HUES64 (cell line): ENCODE data around the gene CEP112.
"Not testable (repeated sequence)": the region's sequence is repeated elsewhere in the genome, so short reads cannot be mapped to it uniquely, and the experiment has no call there.

ENCODE experiments used
- H3K27ac ChIP-seq: 2 replicates; pipeline ENCODE4 v1.7.0; 2013; ENCODE audit warnings: low read depth, low read length, inconsistent platforms
- H3K27me3 ChIP-seq: 2 replicates; pipeline ENCODE4 v1.6.1; 2013; ENCODE audit warnings: mild to moderate bottlenecking, low read length; ENCODE audit not compliant: insufficient read depth
- H3K36me3 ChIP-seq: 2 replicates; pipeline ENCODE4 v1.6.1; 2013; ENCODE audit warnings: mild to moderate bottlenecking, low read length; ENCODE audit not compliant: insufficient read depth
- H3K4me1 ChIP-seq: 2 replicates; pipeline ENCODE4 v1.6.1; 2013; ENCODE audit warnings: mild to moderate bottlenecking, low read length, moderate library complexity; ENCODE audit not compliant: insufficient read depth
- H3K4me3 ChIP-seq: 2 replicates; pipeline ENCODE4 v1.5.1; 2013; ENCODE audit warnings: mild to moderate bottlenecking, low read length, moderate library complexity
- H3K9ac ChIP-seq: 2 replicates; pipeline ENCODE4 v1.6.1; 2013; ENCODE audit warnings: mild to moderate bottlenecking, low read depth, low read length
- H3K9me3 ChIP-seq: 2 replicates; pipeline ENCODE4 v1.6.1; 2013; ENCODE audit warnings: low read depth, low read length; ENCODE audit not compliant: insufficient read depth
- WGBS: fragments of 150-250, 120-280 bp; methylation state at CpG from one replicate; pipeline ENCODE4 v1.1.7; 2013; ENCODE audit warnings: missing lambda C conversion rate; 5-methylcytosine and 5-hydroxymethylcytosine counted together

The CEP112 gene

DNA sequence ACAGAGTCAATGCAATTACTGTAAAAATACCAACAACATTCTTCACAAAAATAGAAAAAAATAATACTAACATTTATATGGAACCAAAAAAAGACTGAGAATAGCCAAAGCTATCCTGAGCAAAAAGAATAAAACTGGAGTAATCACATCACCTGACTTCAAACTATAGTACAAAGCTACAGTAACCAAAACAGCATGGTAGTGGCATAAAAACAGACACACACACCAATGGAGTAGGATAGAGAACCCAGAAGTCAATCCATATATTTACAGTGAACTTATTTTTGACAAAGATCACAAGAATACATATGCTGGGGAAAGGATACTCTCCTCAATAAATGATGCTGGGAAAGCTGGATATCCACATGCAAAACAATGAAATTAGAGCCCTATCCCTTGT is 84.2 kb downstream of the CEP112 start:
- Histone ChIP-seq H3K9me3 (peaks cover 11% of the 10 kb centered on the region), H3K9ac (no peak overlapping the region), H3K4me1 (no peaks in the 10 kb centered on the region), H3K27ac (no peak overlapping the region), H3K36me3 (no peaks in the 10 kb centered on the region), H3K27me3 (no peaks in the 10 kb centered on the region), H3K4me3 (no peak overlapping the region)

DNA sequence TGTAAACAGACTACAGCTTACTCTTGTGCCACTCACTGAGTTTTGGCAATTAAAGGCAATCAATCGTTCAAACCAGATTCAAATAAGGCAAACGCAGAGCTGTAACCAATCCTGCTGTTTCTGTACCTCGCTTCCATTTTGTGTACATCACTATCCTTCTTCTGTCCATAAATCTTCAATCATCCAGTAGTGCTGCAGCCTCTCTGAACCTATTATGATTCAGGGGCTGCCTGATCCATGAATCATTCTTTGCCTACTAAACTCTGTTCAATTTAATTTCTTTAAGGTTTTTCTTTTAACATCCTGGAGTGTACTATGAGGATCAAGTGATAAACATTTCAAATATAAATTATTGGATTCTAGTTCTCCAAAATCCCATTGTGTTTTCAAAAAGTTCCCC is 93.9 kb downstream of the CEP112 start:
- WGBS = 91% methylated on average over 3 of the region's 3 CpGs
- Histone ChIP-seq H3K27me3 (no peaks in the 10 kb centered on the region), H3K9ac (no peak overlapping the region), H3K4me3 (no peak overlapping the region), H3K9me3 (0 out of 2 replicates have a peak, but pooled peaks cover 4% of the 10 kb centered on the region), H3K4me1 (no peaks in the 10 kb centered on the region), H3K27ac (no peak overlapping the region), H3K36me3 (peaks cover 3% of the 10 kb centered on the region; the same call in 1 of the 2 replicates)

DNA sequence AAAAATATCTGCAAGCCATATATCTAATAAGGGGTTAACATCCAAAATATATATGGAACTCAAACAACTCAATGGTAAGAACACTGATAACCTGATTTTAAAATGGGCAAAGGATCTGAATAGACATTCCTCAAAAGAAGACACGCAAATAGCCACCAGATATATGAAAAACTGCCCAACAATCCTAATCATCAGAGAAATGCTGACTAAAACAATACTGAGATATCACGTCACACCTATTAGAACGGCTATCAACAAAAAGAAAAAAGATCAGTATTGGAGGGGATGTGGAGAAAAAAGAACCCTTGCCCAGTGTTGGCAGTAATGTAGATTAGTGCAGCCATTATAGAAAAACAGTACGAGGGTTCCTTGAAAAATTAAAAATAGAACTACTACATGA is 97.2 kb downstream of the CEP112 start:
- 96% methylated on average over 3 of the region's 4 CpGs for WGBS
- H3K4me1 ChIP-seq = no peaks in the 10 kb centered on the region

DNA sequence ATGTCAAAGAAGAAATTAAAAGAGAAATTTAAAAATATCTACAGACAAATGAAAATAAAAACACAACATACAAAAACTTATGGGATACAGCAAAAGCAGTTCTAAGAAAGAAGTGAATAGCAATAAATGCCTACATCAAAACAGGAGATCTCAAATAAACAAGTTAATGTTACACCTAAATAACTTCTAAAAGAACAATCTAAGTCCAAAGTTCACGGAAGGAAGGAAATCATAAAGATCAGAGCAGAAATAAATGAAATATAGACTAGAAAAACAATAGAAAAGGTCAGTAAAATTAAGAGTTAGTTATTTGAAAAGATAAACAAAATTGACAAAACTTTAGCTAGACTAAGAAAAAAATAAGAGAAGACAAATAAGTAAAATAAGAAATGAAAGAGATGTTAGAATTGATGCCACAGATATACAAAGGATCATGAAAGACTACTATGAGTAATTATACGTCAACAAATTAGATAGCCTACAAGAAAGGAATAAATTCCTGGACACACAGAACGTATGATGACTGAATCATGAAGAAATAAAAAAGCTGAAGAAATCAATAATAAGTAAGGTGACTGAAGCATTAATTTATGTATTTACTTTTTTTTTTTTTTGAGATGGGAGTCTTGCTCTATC is 100.4 kb downstream of the CEP112 start:
- H3K4me3 ChIP-seq = no peak overlapping the region
- 81% methylated on average over 2 of the region's 3 CpGs for WGBS
- no peaks in the 10 kb centered on the region for H3K4me1 ChIP-seq
- peaks cover 9% of the 10 kb centered on the region; the same call in 1 of the 2 replicates for H3K9me3 ChIP-seq
- no peak overlapping the region for H3K27ac ChIP-seq
- peaks cover 3% of the 10 kb centered on the region; the same call in 1 of the 2 replicates for H3K36me3 ChIP-seq
- no peak overlapping the region for H3K9ac ChIP-seq
- no peaks in the 10 kb centered on the region for H3K27me3 ChIP-seq

More for the DNA sequence above, 97.2 kb downstream of the CEP112 start:
- H3K27me3 ChIP-seq = no peaks in the 10 kb centered on the region
- peaks cover 4% of the 10 kb centered on the region; the same call in 1 of the 2 replicates for H3K9me3 ChIP-seq
- H3K36me3 ChIP-seq = peaks cover 3% of the 10 kb centered on the region; the same call in 1 of the 2 replicates
- no peak overlapping the region for H3K27ac ChIP-seq
- H3K4me3 ChIP-seq = no peak overlapping the region
- H3K9ac ChIP-seq = no peak overlapping the region

DNA sequence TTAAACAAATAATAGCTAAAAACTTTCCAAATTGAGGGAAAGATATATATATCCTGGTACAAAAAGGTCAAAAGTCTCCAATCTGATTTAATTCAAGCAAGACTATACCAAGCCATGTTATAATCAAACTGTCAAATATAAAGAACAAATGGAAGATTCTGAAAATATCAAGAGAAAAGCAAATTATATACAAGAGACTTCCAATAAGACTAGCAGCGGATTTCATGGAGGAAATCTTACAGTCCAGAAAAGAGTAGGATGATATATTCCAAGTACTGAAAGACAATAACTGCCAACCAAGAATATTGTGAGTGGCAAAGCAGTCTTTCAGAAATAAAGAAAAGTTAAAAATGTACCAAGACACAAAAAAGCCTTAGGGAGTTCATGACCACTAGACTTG is 102.2 kb downstream of the CEP112 start:
- H3K27ac ChIP-seq = no peak overlapping the region
- no peaks in the 10 kb centered on the region for H3K27me3 ChIP-seq
- no peak overlapping the region for H3K4me3 ChIP-seq
- no peak overlapping the region for H3K9ac ChIP-seq
- no CpG with 5 or more reads among the region's 1 CpG for WGBS
- H3K4me1 ChIP-seq = no peaks in the 10 kb centered on the region
- peaks cover 9% of the 10 kb centered on the region; the same call in 1 of the 2 replicates for H3K9me3 ChIP-seq
- no peaks in the 10 kb centered on the region for H3K36me3 ChIP-seq

DNA sequence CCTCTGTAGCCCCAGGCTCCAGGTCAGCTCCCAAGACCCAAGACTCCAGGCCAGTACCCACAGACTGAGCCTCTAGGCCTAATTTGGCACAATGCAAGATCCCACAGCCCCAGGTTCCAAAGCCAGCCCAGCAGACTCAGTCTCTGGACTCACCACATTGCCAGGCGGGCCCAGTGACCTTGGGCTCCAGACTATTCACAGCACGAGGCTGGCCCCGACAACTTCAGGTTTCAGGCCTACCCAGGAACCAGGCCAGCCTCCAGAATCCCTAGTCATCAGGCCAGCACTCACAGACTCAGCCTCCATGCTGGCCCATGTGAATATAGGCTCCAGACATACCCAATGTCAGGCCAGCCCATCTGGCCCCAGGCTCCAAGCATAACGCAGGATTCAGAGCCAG is 103.8 kb downstream of the CEP112 start:
- 95% methylated on average over 4 of the region's 4 CpGs for whole genome bisulfite sequencing
- Histone ChIP-seq H3K27me3 (no peaks in the 10 kb centered on the region), H3K9ac (no peak overlapping the region), H3K9me3 (peaks cover 11% of the 10 kb centered on the region; the same call in 1 of the 2 replicates), H3K36me3 (no peaks in the 10 kb centered on the region), H3K27ac (no peak overlapping the region), H3K4me3 (no peak overlapping the region), H3K4me1 (no peaks in the 10 kb centered on the region)

DNA sequence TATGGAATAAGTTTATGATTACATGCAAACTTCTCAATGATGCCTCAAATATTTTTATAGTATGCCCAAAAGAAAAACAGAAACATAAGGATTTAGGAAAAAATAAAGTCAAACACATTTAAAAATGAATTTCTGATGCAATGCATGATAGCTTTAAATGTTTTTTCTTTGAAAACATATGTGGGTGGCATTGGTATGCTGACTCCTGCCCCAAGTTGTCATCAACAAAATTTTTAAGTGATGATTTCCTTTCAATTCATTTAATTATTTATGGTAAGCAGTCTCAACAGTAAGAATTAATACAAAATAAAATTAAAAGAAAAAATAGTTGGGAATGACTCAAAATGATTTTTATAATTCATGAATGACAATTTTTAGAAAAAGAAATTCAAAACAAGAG is 104.9 kb downstream of the CEP112 start:
- peaks cover 14% of the 10 kb centered on the region; the same call in 1 of the 2 replicates for H3K9me3 ChIP-seq
- H3K36me3 ChIP-seq = no peaks in the 10 kb centered on the region
- no peak overlapping the region for H3K27ac ChIP-seq
- no peaks in the 10 kb centered on the region for H3K4me1 ChIP-seq
- H3K9ac ChIP-seq = no peak overlapping the region
- H3K27me3 ChIP-seq = no peaks in the 10 kb centered on the region
- no peak overlapping the region for H3K4me3 ChIP-seq

DNA sequence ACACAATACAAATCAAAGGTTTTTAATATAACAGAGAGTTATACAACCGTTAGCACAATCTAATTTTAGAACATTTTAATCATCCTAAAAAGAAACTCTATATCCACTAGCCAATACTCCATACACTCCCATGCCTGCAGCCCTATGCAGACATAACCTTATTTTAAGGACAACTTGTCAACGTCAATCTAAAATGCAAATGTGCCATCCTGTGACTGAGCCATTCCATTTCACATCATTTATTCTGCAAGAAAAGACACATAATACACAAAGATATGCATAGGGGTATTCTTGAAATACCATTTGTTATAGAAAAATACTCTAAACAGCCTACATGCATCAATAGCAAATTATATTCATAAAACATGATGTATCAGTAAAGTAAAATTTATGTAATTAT is 106.7 kb downstream of the CEP112 start:
- 94% methylated on average over 2 of the region's 2 CpGs for WGBS
- H3K36me3 ChIP-seq = no peaks in the 10 kb centered on the region
- peaks cover 13% of the 10 kb centered on the region; the same call in 1 of the 2 replicates for H3K9me3 ChIP-seq
- no peaks in the 10 kb centered on the region for H3K27me3 ChIP-seq
- no peak overlapping the region for H3K9ac ChIP-seq
- no peak overlapping the region for H3K4me3 ChIP-seq
- no peaks in the 10 kb centered on the region for H3K4me1 ChIP-seq
- H3K27ac ChIP-seq = no peak overlapping the region

DNA sequence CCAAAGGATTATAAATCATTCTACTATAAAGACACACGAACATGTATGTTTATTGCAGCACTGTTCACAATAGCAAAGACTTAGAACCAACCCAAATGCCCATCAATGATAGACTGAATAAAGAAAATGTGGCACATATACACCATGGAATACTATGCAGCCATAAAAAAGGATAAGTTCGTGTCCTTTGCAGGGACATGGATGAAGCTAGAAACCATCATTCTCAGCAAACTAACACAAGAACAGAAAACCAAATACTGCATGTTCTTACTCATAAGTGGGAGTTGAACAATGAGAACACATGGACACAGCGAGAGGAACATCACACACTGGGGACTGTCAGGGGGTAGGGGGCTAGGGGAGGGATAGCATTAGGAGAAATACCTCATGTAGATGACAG is 111.3 kb downstream of the CEP112 start:
- not testable (repeated sequence) for H3K27me3 ChIP-seq, H3K27ac ChIP-seq, H3K9me3 ChIP-seq, H3K36me3 ChIP-seq, H3K9ac ChIP-seq, H3K4me1 ChIP-seq, H3K4me3 ChIP-seq
- 97% methylated on average over 2 of the region's 3 CpGs for WGBS

DNA sequence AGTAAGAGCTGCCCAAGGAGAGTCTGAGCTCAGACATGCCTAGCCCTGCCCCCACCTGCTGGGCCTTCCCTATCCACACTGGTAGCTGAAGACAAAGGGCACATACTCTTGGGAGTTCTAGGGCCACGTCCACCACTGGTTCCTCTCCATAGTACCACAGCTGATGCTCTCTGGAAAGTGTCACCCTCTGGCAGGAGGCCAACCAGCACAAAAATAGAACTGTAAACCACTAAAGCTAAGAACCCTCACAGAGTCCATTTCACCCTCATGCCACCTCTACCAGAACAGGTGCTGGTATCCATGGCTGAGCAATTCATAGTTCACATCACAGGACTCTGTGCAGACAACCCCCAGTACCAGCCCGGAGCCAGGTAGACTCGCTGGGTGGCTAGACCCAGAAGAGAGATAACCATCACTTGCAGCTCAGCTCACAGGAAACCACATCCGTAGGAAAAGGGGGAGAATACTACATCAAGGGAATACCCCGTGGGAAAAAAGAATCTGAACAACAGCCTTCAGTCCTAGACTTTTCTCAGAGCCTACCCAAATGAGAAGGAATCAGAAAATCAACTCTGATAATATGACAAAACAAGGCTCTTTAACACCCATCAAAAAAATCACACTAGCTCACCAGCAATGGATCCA is 115.3 kb downstream of the CEP112 start:
- 93% methylated on average over 5 of the region's 5 CpGs for WGBS
- Histone ChIP-seq H3K9me3 (no peaks in the 10 kb centered on the region), H3K36me3 (no peaks in the 10 kb centered on the region), H3K9ac (no peak overlapping the region), H3K4me3 (no peak overlapping the region), H3K27ac (no peak overlapping the region), H3K27me3 (no peaks in the 10 kb centered on the region), H3K4me1 (no peaks in the 10 kb centered on the region)

DNA sequence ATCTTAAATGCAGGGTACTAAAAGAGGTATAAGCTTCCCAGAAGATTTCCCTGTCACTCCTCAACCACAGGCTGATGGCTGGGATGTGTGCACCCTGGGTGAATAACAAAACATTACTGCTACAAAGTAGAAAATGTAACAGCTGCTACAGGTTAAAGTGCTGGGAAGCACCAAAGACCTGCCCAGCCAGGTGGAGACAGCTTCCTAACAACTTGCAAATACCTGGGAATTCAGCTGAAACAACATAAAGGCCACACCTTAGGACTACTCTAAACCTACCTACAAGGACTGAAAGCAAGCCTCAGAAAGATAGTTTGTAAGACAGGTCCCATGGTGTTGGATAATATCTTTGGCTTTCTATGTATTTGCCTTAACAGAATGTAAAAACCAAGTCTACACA is 118.5 kb downstream of the CEP112 start:
- no peak overlapping the region for H3K9ac ChIP-seq
- no peak overlapping the region for H3K4me3 ChIP-seq
- no peaks in the 10 kb centered on the region for H3K9me3 ChIP-seq
- H3K27ac ChIP-seq = no peak overlapping the region
- no peaks in the 10 kb centered on the region for H3K4me1 ChIP-seq
- no peaks in the 10 kb centered on the region for H3K36me3 ChIP-seq
- no peaks in the 10 kb centered on the region for H3K27me3 ChIP-seq
